ENCODE measurements around the gene TBPL2. TPM values are rescaled to one million over a fixed set of nuclear protein-coding genes. Genes with fewer than 3 reads are reported as not detected.
"Not testable (repeated sequence)": the region's sequence is repeated elsewhere in the genome, so short reads cannot be mapped to it uniquely, and the experiment has no call there.

TBPL2 gene
- total RNA-seq, 1 donor from 2014 or later: not detected

GRCh38 chr14:55383541-55384140 is 56.8 kb downstream of the TBPL2 start:
- Mint-ChIP-seq H3K4me1 (ENCODE audit: unreplicated experiment) (no peaks in the 10 kb centered on the region), H3K27ac (no peak overlapping the region), H3K9me3 (no peaks in the 10 kb centered on the region), H3K27me3 (no peaks in the 10 kb centered on the region), H3K4me3 (no peak overlapping the region), H3K36me3 (peaks cover 22% of the 10 kb centered on the region)
- DNase-seq (ENCODE audit: extremely low spot score, unreplicated experiment): no peak
- TF ChIP-seq CTCF (conservative IDR thresholded peaks at IDR 0.05): no peak

GRCh38 chr14:55383056-55383466 is 57.4 kb downstream of the TBPL2 start:
- not testable (repeated sequence) for H3K4me1 Mint-ChIP-seq (ENCODE audit: unreplicated experiment); H3K9me3 Mint-ChIP-seq; H3K4me3 Mint-ChIP-seq; H3K27me3 Mint-ChIP-seq; DNase-seq (ENCODE audit: extremely low spot score, unreplicated experiment); H3K27ac Mint-ChIP-seq
- H3K36me3 Mint-ChIP-seq: peaks cover 25% of the 10 kb centered on the region

- Mint-ChIP-seq H3K9me3 (no peaks in the 10 kb centered on the region), H3K4me1 (ENCODE audit: unreplicated experiment) (no peaks in the 10 kb centered on the region), H3K4me3 (no peak overlapping the region), H3K27me3 (no peaks in the 10 kb centered on the region), H3K27ac (no peak overlapping the region), H3K36me3 (peaks cover 27% of the 10 kb centered on the region)
- no peak for TF ChIP-seq CTCF (conservative IDR thresholded peaks at IDR 0.05)
- no peak for DNase-seq (ENCODE audit: extremely low spot score, unreplicated experiment)
These were observed 57.9 kb downstream of the TBPL2 start for GRCh38 chr14:55382483-55382882.

GRCh38 chr14:55381561-55381960 is 58.9 kb downstream of the TBPL2 start:
- H3K36me3 Mint-ChIP-seq: peaks cover 21% of the 10 kb centered on the region
- H3K9me3 Mint-ChIP-seq: no peaks in the 10 kb centered on the region
- H3K27ac Mint-ChIP-seq: no peak overlapping the region
- TF ChIP-seq CTCF (conservative IDR thresholded peaks at IDR 0.05): no peak
- no peak for DNase-seq (ENCODE audit: extremely low spot score, unreplicated experiment)
- no peaks in the 10 kb centered on the region for H3K4me1 Mint-ChIP-seq (ENCODE audit: unreplicated experiment)
- H3K4me3 Mint-ChIP-seq: no peak overlapping the region
- H3K27me3 Mint-ChIP-seq: no peaks in the 10 kb centered on the region

GRCh38 chr14:55381040-55381439 is 59.4 kb downstream of the TBPL2 start:
- H3K4me1 Mint-ChIP-seq (ENCODE audit: unreplicated experiment): no peaks in the 10 kb centered on the region
- no peaks in the 10 kb centered on the region for H3K9me3 Mint-ChIP-seq
- H3K27me3 Mint-ChIP-seq: no peaks in the 10 kb centered on the region
- DNase-seq (ENCODE audit: extremely low spot score, unreplicated experiment): no peak
- H3K4me3 Mint-ChIP-seq: no peak overlapping the region
- TF ChIP-seq CTCF (conservative IDR thresholded peaks at IDR 0.05): no peak
- no peak overlapping the region for H3K27ac Mint-ChIP-seq
- peaks cover 25% of the 10 kb centered on the region for H3K36me3 Mint-ChIP-seq

GRCh38 chr14:55377236-55377635 is 63.2 kb downstream of the TBPL2 start:
- no peak for TF ChIP-seq CTCF (conservative IDR thresholded peaks at IDR 0.05)
- no peaks in the 10 kb centered on the region for H3K9me3 Mint-ChIP-seq
- H3K36me3 Mint-ChIP-seq: peaks cover 31% of the 10 kb centered on the region
- no peaks in the 10 kb centered on the region for H3K27me3 Mint-ChIP-seq
- H3K4me1 Mint-ChIP-seq (ENCODE audit: unreplicated experiment): no peaks in the 10 kb centered on the region
- H3K27ac Mint-ChIP-seq: peak overlapping the region; percentile 16
- no peak for DNase-seq (ENCODE audit: extremely low spot score, unreplicated experiment)
- no peak overlapping the region for H3K4me3 Mint-ChIP-seq

All from type B pancreatic cell (in vitro differentiated cells).